HCT116 (cell line): Measurements from ENCODE around the gene TENM3. TPM values are rescaled to one million over a fixed set of nuclear protein-coding genes. Genes with fewer than 3 reads are reported as not detected.

ENCODE experiments used
- ATAC-seq: fragments of 200-7000 bp; cut with Tn5 transposase; 2 replicates; pipeline ENCODE4 v1.9.1; 2020; ENCODE audit warnings: mild to moderate bottlenecking, moderate library complexity
- BruUV-seq: library from RNA; stranded (reverse); fragments of 400-500 nt; replicated peaks from 2 replicates; lab custom pipeline; 2021; lab: Mats Ljungman, UMichigan
- CTCF ChIA-PET: fragments of 300-600 bp; sonication (Branson Sonifier 250); formaldehyde crosslinking; loops from one replicate; lab custom pipeline; 2021; ENCODE audit warnings: antibody characterized with exemption; lab: Charles Lee
- POLR2A ChIA-PET: fragments of 300-600, 350-600 bp; sonication (Branson Sonifier 250); formaldehyde crosslinking; loops from one replicate; lab custom pipeline; 2021; ENCODE audit warnings: antibody characterized with exemption; lab: Charles Lee
- RAD21 ChIA-PET, 2 experiments: fragments of 300-600 bp; sonication (Branson Sonifier 250); formaldehyde crosslinking; loops; one replicate each; lab custom pipeline; 2023; ENCODE audit warnings: low total read pairs in 2 of 2; ENCODE audit not compliant: uncharacterized antibody in 2 of 2, unreplicated experiment in 2 of 2, low non-redundant PET in 1 of 2; lab: Charles Lee
- DNase-seq: peaks from one replicate; pipeline ENCODE4 v3.0.0-alpha.2; 2010; ENCODE audit warnings: low read depth, low spot score
- H2AFZ ChIP-seq: fragments of 200-600 bp; shearing (Covaris generic), sonication (generic); 2 replicates; pipeline ENCODE4 v1.6.1; 2017; ENCODE audit warnings: low read depth, mixed run types, mixed read lengths, antibody characterized with exemption, low read length; ENCODE audit not compliant: poor library complexity, severe bottlenecking
- H3K27ac ChIP-seq: 2 replicates; pipeline ENCODE4 v1.5.1; 2012; ENCODE audit warnings: low read depth, low read length
- H3K27me3 ChIP-seq: fragments of 200-600 bp; sonication (generic); 2 replicates; pipeline ENCODE4 v1.6.1; 2016; ENCODE audit warnings: mixed run types, low read length, mixed read lengths; ENCODE audit not compliant: insufficient read depth
- H3K36me3 ChIP-seq, 2 experiments: fragments of 200-500 bp in 1 of 2; fragments of 200-600 bp in 1 of 2; sonication (Bioruptor generic) in 1 of 2; sonication (generic) in 1 of 2; 2 replicates each; pipeline versions ENCODE4 v1.5.1 to v1.6.1; 2014 to 2016; ENCODE audit warnings: low read length in 2 of 2, inconsistent platforms in 1 of 2, mixed read lengths in 1 of 2, mixed run types in 1 of 2; ENCODE audit not compliant: insufficient read depth in 2 of 2, control insufficient read depth in 1 of 2
- H3K4me1 ChIP-seq, 2 experiments: fragments of 200-600 bp in 1 of 2; sonication (generic) in 1 of 2; 2 replicates each; pipeline versions ENCODE4 v1.5.1 to v1.6.1; 2012 to 2017; ENCODE audit warnings: low read length in 2 of 2, inconsistent platforms in 1 of 2, mild to moderate bottlenecking in 1 of 2, mixed read lengths in 1 of 2, mixed run types in 1 of 2, moderate library complexity in 1 of 2; ENCODE audit not compliant: insufficient read depth in 2 of 2, control insufficient read depth in 1 of 2
- H3K4me2 ChIP-seq: fragments of 200-600 bp; sonication (generic); 2 replicates; pipeline ENCODE4 v1.6.1; 2017; ENCODE audit warnings: mixed run types, low read length, mixed read lengths
- H3K4me3 ChIP-seq, 2 experiments: fragments of 200-600 bp in 1 of 2; sonication (generic) in 1 of 2; replicated peaks in 1 of 2; 2 replicates each; pipeline ENCODE4 v1.5.1; 2011 to 2016; ENCODE audit warnings: low read length in 2 of 2, control low read depth in 1 of 2, low read depth in 1 of 2, mild to moderate bottlenecking in 1 of 2, mixed read lengths in 1 of 2, mixed run types in 1 of 2
- H3K79me2 ChIP-seq: fragments of 200-600 bp; sonication (generic); 2 replicates; pipeline ENCODE4 v1.6.1; 2017; ENCODE audit warnings: mild to moderate bottlenecking, mixed run types, low read length, moderate library complexity, mixed read lengths; ENCODE audit not compliant: insufficient read depth
- H3K9ac ChIP-seq: fragments of 200-600 bp; sonication (generic); 2 replicates; pipeline ENCODE4 v1.6.1; 2016; ENCODE audit warnings: low read length, mixed read lengths
- H3K9me2 ChIP-seq: fragments of 200-600 bp; sonication (generic), shearing (Covaris generic); 2 replicates; pipeline ENCODE4 v1.6.1; 2017; ENCODE audit warnings: mixed run types, mild to moderate bottlenecking, moderate library complexity; ENCODE audit not compliant: insufficient read depth
- H3K9me3 ChIP-seq, 2 experiments: fragments of 200-500 bp in 1 of 2; fragments of 200-600 bp in 1 of 2; sonication (Bioruptor generic) in 1 of 2; sonication (generic) in 1 of 2; 2 replicates each; pipeline ENCODE4 v1.6.1; 2014 to 2017; ENCODE audit warnings: low read length in 2 of 2, mixed read lengths in 2 of 2, inconsistent platforms in 1 of 2, low read depth in 1 of 2, mild to moderate bottlenecking in 1 of 2, mixed run types in 1 of 2, moderate library complexity in 1 of 2; ENCODE audit not compliant: control insufficient read depth in 1 of 2, insufficient read depth in 1 of 2
- H4K20me1 ChIP-seq: fragments of 200-600 bp; sonication (generic), shearing (Covaris generic); 2 replicates; pipeline ENCODE4 v1.6.1; 2017; ENCODE audit warnings: mixed run types, mild to moderate bottlenecking, moderate library complexity; ENCODE audit not compliant: insufficient read depth
- ATF3 ChIP-seq: IDR thresholded peaks from 2 replicates; pipeline ENCODE4 v1.6.1; 2012
- CBX3 ChIP-seq: IDR thresholded peaks from 2 replicates; pipeline ENCODE4 v1.6.1; 2012; ENCODE audit warnings: low read depth
- CEBPB ChIP-seq: IDR thresholded peaks from 2 replicates; pipeline ENCODE4 v1.6.1; 2012; ENCODE audit warnings: low read depth
- CTCF ChIP-seq, 3 experiments: fragments of 200-600 bp in 1 of 3; sonication (generic) in 1 of 3; IDR thresholded peaks in 2 of 3; conservative IDR thresholded peaks in 1 of 3; 2 replicates each; pipeline ENCODE4 v1.5.1; 2012 to 2017; ENCODE audit warnings: low read depth in 2 of 3, low read length in 2 of 3, antibody characterized with exemption in 1 of 3, borderline replicate concordance in 1 of 3, control low read depth in 1 of 3, mild to moderate bottlenecking in 1 of 3, mixed read lengths in 1 of 3, mixed run types in 1 of 3, moderate library complexity in 1 of 3; ENCODE audit not compliant: insufficient read depth in 1 of 3
- EGR1 ChIP-seq: IDR thresholded peaks from 2 replicates; pipeline ENCODE4 v1.6.1; 2012; ENCODE audit warnings: low read depth
- EZH2 ChIP-seq: fragments of 200-600 bp; sonication (generic); IDR thresholded peaks from 2 replicates; pipeline ENCODE4 v1.6.1; 2017; ENCODE audit warnings: antibody characterized with exemption, mixed run types
- EZH2phosphoT487 ChIP-seq: fragments of 200-600 bp; IDR thresholded peaks from 2 replicates; pipeline ENCODE4 v1.6.1; 2018; ENCODE audit warnings: antibody characterized with exemption, borderline replicate concordance
- JUND ChIP-seq: IDR thresholded peaks from 2 replicates; pipeline ENCODE4 v1.6.1; 2012
- MAX ChIP-seq: IDR thresholded peaks from 2 replicates; pipeline ENCODE4 v1.6.1; 2012
- POLR2AphosphoS5 ChIP-seq: IDR thresholded peaks from 2 replicates; pipeline ENCODE4 v1.6.1; 2011; ENCODE audit warnings: mild to moderate bottlenecking, low read depth, low read length, moderate library complexity
- RAD21 ChIP-seq: IDR thresholded peaks from 2 replicates; pipeline ENCODE4 v1.6.1; 2012; ENCODE audit warnings: low read depth, mild to moderate bottlenecking
- REST ChIP-seq: IDR thresholded peaks from 2 replicates; pipeline ENCODE4 v1.6.1; 2012; ENCODE audit warnings: low read depth
- ZBTB33 ChIP-seq: IDR thresholded peaks from 2 replicates; pipeline ENCODE4 v1.6.1; 2011; ENCODE audit warnings: mild to moderate bottlenecking, low read length, moderate library complexity; ENCODE audit not compliant: insufficient replicate concordance; ENCODE audit errors: extremely low read depth
- ZFX ChIP-seq: fragments of 450-650 bp; IDR thresholded peaks from 2 replicates; pipeline ENCODE4 v1.6.1; 2017
- intact Hi-C: fragments of 100-400 bp; cut with micrococcal nuclease; formaldehyde crosslinking; loops from 2 replicates; pipeline ENCODE4 v1.10.0; 2022
- total RNA-seq: library from RNA; stranded (reverse); gene quantifications from one replicate; pipeline ENCODE4 v1.2.1, GENCODE V29; 2021; ENCODE audit not compliant: unreplicated experiment

Gene TENM3
- total RNA-seq, 1 experiment from 2014 or later, result 0.54 TPM

- TF ChIP-seq RAD21, result no peak
- no peak for TF ChIP-seq ZFX
- no peak for TF ChIP-seq CTCF (IDR thresholded peaks at IDR 0.05 in 2 of 3, conservative IDR thresholded peaks at IDR 0.05 in 1 of 3; ENCODE audit: borderline replicate concordance in 1 of 3, insufficient read depth in 1 of 3, low read depth in 2 of 3, low read length in 2 of 3)
- no peak for TF ChIP-seq CBX3
- no peak for TF ChIP-seq REST
- TF ChIP-seq JUND, result no peak
- TF ChIP-seq ZBTB33, result no peak
- TF ChIP-seq EGR1, result no peak
- no peak for TF ChIP-seq POLR2AphosphoS5
- TF ChIP-seq EZH2phosphoT487, result no peak
- no peak for TF ChIP-seq CEBPB
- TF ChIP-seq EZH2, result no peak
- no peak for TF ChIP-seq MAX
- no peak for TF ChIP-seq ATF3
- intact Hi-C loops, result no loop called here
- no peaks in the 10 kb centered on the region for H3K36me3 ChIP-seq
- no peaks in the 10 kb centered on the region for H3K9me2 ChIP-seq
- ChIA-PET CTCF (no interaction called here), RAD21 (no interaction called here), POLR2A (no interaction called here)
- no peak overlapping the region for H3K27ac ChIP-seq
- BruUV-seq, result no TSS peak
- H3K9ac ChIP-seq, result no peak overlapping the region
- no peak overlapping the region for H3K4me2 ChIP-seq
- no peak overlapping the region for H2AFZ ChIP-seq
- no peaks in the 10 kb centered on the region for H3K9me3 ChIP-seq
- peaks cover 25% of the 10 kb centered on the region for H3K27me3 ChIP-seq
- no peaks in the 10 kb centered on the region for H3K79me2 ChIP-seq
- no peak for DNase-seq
- no peaks in the 10 kb centered on the region for H4K20me1 ChIP-seq
- no peak for ATAC-seq
- no peak overlapping the region for H3K4me3 ChIP-seq
- no peaks in the 10 kb centered on the region for H3K4me1 ChIP-seq
Observed at GRCh38 chr4:182704077-182704476, 460.9 kb downstream of the TENM3 start.
